ENCODE results near the gene POLD4. TPM values are rescaled to one million over a fixed set of nuclear protein-coding genes. Genes with fewer than 3 reads are reported as not detected.

The POLD4 gene
- total RNA-seq, 1 experiment from 2014 or later, result 138 TPM

GRCh38 chr11:67303132-67303834, 50.1 kb downstream of the POLD4 start, which contains the start of gene SSH3:
Gene SSH3 (plus strand): TSS chr11:67303530. CDS start chr11:67303626, 96 bp downstream.
- peak; percentile 97 for DNase-seq (ENCODE audit: low spot score)

- no peak for DNase-seq (ENCODE audit: low spot score)
Observed at GRCh38 chr11:67302571-67303131, 50.7 kb downstream of the POLD4 start.

GRCh38 chr11:67301951-67302516, 51.3 kb downstream of the POLD4 start:
- DNase-seq (ENCODE audit: low spot score), result peak; percentile 84

- no peak for DNase-seq (ENCODE audit: low spot score)
Observed at GRCh38 chr11:67301313-67301921, 51.9 kb downstream of the POLD4 start.

Small RNA genes within 50 kb of the gene (small RNA-seq; reads per million reads assigned to genes)
- gene RN7SKP239, result 1.3 reads per million, percentile 48 among the genes with 10 or more reads in this experiment
- not detected for gene RNU6-1238P

Other genes with a start within 250 kb of the POLD4 start
- gene KDM2A, start 234.3 kb downstream of the POLD4 start, total RNA-seq (2014; rRNA removed; shearing (Covaris generic)), result 49.3 and 59.9 TPM in 2 replicates
- gene GRK2, start 87.1 kb downstream of the POLD4 start, total RNA-seq (2014; rRNA removed; shearing (Covaris generic)), result 270 and 294 TPM in 2 replicates
- gene ANKRD13D, start 64.2 kb downstream of the POLD4 start, total RNA-seq (2014; rRNA removed; shearing (Covaris generic)), result 100 and 107 TPM in 2 replicates
- gene SSH3, start 50.0 kb downstream of the POLD4 start, total RNA-seq (2014; rRNA removed; shearing (Covaris generic)), result 180 TPM in 2 replicates
- gene CLCF1, start 20.1 kb upstream of the POLD4 start, total RNA-seq (2014; rRNA removed; shearing (Covaris generic)), result 25.5 and 29.7 TPM in 2 replicates
- 35.2 and 38.4 TPM in 2 replicates for gene RAD9A, start 38.4 kb upstream of the POLD4 start, total RNA-seq (2014; rRNA removed; shearing (Covaris generic))
- 610 and 631 TPM in 2 replicates for gene PPP1CA, start 48.3 kb upstream of the POLD4 start, total RNA-seq (2014; rRNA removed; shearing (Covaris generic))
- gene TBC1D10C, start 50.5 kb upstream of the POLD4 start, total RNA-seq (2014; rRNA removed; shearing (Covaris generic)), result 0.15 TPM in 1 of 2 replicates, not detected in the other
- gene CARNS1, start 62.1 kb upstream of the POLD4 start, total RNA-seq (2014; rRNA removed; shearing (Covaris generic)), result 0.70 and 0.76 TPM in 2 replicates
- 125 and 137 TPM in 2 replicates for gene RPS6KB2, start 74.9 kb upstream of the POLD4 start, total RNA-seq (2014; rRNA removed; shearing (Covaris generic))
- 1.9 and 4.0 TPM in 2 replicates for gene PTPRCAP, start 84.1 kb upstream of the POLD4 start, total RNA-seq (2014; rRNA removed; shearing (Covaris generic))
- 357 and 366 TPM in 2 replicates for gene CORO1B, start 89.9 kb upstream of the POLD4 start, total RNA-seq (2014; rRNA removed; shearing (Covaris generic))
- 0.34 TPM in 1 of 2 replicates, not detected in the other for gene GPR152, start 99.2 kb upstream of the POLD4 start, total RNA-seq (2014; rRNA removed; shearing (Covaris generic))
- 11.8 and 16.2 TPM in 2 replicates for gene CABP4, start 101.8 kb upstream of the POLD4 start, total RNA-seq (2014; rRNA removed; shearing (Covaris generic))
- gene TMEM134, start 115.7 kb upstream of the POLD4 start, total RNA-seq (2014; rRNA removed; shearing (Covaris generic)), result 42.5 and 67.7 TPM in 2 replicates
- gene AIP, start 129.5 kb upstream of the POLD4 start, total RNA-seq (2014; rRNA removed; shearing (Covaris generic)), result 149 and 151 TPM in 2 replicates
- 60.8 and 67.1 TPM in 2 replicates for gene PITPNM1, start 151.8 kb upstream of the POLD4 start, total RNA-seq (2014; rRNA removed; shearing (Covaris generic))
- gene CDK2AP2, start 154.6 kb upstream of the POLD4 start, total RNA-seq (2014; rRNA removed; shearing (Covaris generic)), result 99.2 and 102 TPM in 2 replicates
- gene CABP2, start 169.9 kb upstream of the POLD4 start, total RNA-seq (2014; rRNA removed; shearing (Covaris generic)), result not detected in 2 replicates
- 2,847 and 3,158 TPM in 2 replicates for gene GSTP1, start 230.3 kb upstream of the POLD4 start, total RNA-seq (2014; rRNA removed; shearing (Covaris generic))